Adipocyte (in vitro differentiated cells): ENCODE measurements around the gene RANBP1.

Experiments used
- DNase-seq: peaks from one replicate; pipeline ENCODE4 v3.0.0-alpha.2; 2015; ENCODE audit warnings: low read depth
- H3K27me3 ChIP-seq: replicated peaks from 2 replicates; pipeline ENCODE4 v1.7.0; 2013; ENCODE audit warnings: mild to moderate bottlenecking, low read length, moderate library complexity; ENCODE audit not compliant: control insufficient read depth, insufficient read depth
- H3K36me3 ChIP-seq: 2 replicates; pipeline ENCODE4 v1.7.0; 2013; ENCODE audit warnings: low read length, mild to moderate bottlenecking, moderate library complexity; ENCODE audit not compliant: control insufficient read depth, insufficient read depth, severe bottlenecking
- H3K4me1 ChIP-seq: 2 replicates; pipeline ENCODE4 v1.7.0; 2013; ENCODE audit warnings: mild to moderate bottlenecking, low read length, moderate library complexity; ENCODE audit not compliant: control insufficient read depth, insufficient read depth
- H3K4me3 ChIP-seq: 2 replicates; pipeline ENCODE4 v1.7.0; 2013; ENCODE audit warnings: mild to moderate bottlenecking, low read length, moderate library complexity
- H3K9ac ChIP-seq: 2 replicates; pipeline ENCODE4 v1.7.0; 2013; ENCODE audit warnings: mild to moderate bottlenecking, low read length, moderate library complexity
- H3K9me3 ChIP-seq: 2 replicates; pipeline ENCODE4 v1.7.0; 2013; ENCODE audit warnings: mild to moderate bottlenecking, low read length, moderate library complexity; ENCODE audit not compliant: control insufficient read depth

Gene RANBP1

DNA sequence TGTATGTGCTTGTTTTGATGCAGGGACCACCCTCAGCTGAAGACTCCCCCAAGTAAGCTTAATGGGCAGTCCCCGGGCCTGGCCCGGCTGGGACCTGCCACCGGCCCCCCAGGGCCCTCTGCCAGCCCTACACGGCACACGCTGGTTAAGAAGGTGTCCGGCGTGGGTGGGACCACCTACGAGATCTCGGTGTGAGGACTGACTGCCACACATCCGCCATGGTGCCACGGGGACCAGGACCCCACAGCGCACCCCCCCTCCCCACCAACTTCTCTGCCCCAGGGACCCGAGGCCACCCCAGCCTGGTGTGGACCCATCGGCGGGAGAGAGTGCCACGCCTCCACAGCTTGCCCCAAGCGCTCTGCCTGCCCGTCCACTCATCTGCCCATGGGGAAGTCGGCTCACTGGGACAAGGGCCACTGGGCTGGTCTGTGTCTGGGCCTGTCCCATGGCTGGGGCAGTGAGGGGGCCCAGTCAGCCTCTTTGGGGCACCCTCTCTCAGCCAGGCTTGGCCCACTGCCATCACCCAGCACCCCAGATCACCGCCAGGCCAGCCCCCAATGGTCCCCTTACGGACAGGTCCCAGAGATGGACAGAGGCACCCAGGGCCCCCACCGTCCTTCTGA, 29.4 kb downstream of the RANBP1 start:
- no peak for DNase-seq
- H3K4me3 ChIP-seq = no peak overlapping the region
- peaks cover 14% of the 10 kb centered on the region for H3K4me1 ChIP-seq
- no peak overlapping the region for H3K9ac ChIP-seq
- H3K36me3 ChIP-seq = peaks cover 3% of the 10 kb centered on the region
- H3K27me3 ChIP-seq = no peaks in the 10 kb centered on the region
- no peaks in the 10 kb centered on the region for H3K9me3 ChIP-seq

DNA sequence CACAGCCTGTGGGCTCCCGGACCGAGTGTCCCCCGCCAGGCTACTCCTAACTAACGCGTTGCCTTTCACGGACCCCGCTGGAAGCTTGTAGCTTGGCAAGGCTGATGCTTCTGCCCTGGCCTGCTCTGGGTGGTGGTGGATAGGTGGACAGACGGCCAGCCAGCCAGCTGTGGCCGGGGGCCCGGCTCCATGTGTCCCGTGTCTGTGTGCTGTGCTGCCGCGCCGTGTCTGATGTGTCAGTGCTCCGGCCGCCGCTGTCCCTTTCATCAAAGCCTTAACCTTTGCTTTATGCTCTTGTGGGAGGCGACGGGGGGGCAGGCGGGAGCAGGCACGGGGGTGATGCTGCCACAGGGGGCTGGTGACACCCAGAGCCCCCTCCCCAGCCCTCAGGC, 29.9 kb downstream of the RANBP1 start:
- Histone ChIP-seq H3K9ac (no peak overlapping the region), H3K4me3 (no peak overlapping the region), H3K9me3 (no peaks in the 10 kb centered on the region), H3K4me1 (peaks cover 14% of the 10 kb centered on the region), H3K36me3 (peaks cover 3% of the 10 kb centered on the region), H3K27me3 (no peaks in the 10 kb centered on the region)
- DNase-seq = no peak

DNA sequence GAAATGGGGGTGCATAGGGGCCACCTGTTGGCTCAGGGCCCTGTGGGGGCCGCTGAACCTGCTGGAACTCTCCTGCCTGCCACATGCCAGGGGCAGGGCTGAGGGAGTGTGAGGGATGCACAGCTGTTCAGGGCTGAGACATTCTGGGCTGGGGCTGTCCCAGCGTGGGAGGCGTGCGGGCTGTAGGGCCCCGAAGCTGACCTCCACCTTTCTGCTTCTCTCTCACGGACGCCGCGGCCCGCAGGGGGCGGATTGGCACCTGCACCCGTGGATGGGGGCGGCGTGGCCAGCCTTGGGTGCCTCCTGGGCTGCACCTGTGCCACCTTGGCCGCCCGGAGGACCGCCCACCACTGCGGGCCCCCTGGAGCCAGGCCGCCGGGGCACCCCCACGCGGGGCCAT, 30.9 kb downstream of the RANBP1 start:
- Histone ChIP-seq H3K9me3 (no peaks in the 10 kb centered on the region), H3K4me3 (no peak overlapping the region), H3K9ac (no peak overlapping the region), H3K27me3 (no peaks in the 10 kb centered on the region), H3K36me3 (peaks cover 3% of the 10 kb centered on the region), H3K4me1 (peaks cover 8% of the 10 kb centered on the region)
- DNase-seq = no peak

DNA sequence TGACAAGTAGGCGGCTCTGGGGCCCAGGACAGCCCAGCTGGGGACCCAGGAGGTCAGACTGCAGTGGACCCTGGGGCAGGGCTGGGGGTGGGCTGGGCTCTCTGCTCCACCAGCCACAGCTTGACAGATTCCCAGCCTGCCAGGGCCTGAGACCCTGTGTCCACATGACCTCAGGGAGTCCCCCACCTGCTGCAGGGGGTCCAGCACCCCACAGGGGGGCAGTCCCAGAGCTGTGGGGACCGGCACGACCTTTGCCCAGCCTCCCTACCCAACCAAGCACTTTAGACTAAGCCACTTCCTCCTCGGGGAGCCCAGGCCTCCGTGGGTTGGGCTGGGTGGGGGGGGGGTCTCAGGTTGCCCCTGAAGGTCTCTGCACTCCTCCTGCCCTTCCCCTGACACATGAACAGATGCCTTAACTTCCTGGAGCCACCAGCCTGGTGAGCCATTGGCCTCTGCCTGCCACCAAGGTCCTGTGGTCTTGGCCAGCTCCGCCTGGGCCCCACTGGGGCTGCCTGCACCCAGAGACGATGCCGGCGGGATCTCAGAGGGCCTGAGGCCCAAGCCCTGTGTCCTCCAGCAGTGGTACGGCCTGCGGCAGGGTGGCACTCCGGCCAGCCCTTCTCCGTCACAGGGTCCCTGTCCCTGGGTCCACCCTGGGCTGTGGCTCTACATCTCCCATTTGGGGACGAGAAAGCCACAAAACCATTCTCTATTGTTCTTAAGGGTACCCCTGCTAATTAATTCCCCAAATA, 31.5 kb downstream of the RANBP1 start:
- H3K27me3 ChIP-seq = no peaks in the 10 kb centered on the region
- no peak for DNase-seq
- peaks cover 2% of the 10 kb centered on the region for H3K4me1 ChIP-seq
- H3K9ac ChIP-seq = no peak overlapping the region
- H3K9me3 ChIP-seq = no peaks in the 10 kb centered on the region
- H3K36me3 ChIP-seq = peaks cover 3% of the 10 kb centered on the region
- no peak overlapping the region for H3K4me3 ChIP-seq

DNA sequence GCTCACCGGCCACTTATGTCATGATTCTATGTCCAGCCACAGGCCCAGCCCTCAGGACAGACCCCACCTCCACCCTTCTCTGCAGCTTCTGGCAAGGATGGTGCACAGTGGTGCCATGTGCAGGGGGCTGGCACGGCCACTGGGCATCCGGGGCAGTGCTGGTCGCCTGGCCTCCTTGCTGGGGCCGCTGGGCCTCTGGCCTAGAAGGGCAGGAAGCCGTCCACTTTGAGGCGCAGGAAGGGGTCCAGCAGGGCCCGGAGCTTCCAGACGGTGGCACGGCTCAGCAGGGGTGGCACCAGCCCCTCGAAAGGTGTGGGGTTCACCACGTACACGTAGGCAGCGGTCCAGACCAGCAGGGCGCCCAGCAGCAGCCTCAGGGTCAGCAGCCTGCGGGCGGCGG, 32.5 kb downstream of the RANBP1 start:
- no peaks in the 10 kb centered on the region for H3K4me1 ChIP-seq
- H3K36me3 ChIP-seq = peaks cover 3% of the 10 kb centered on the region
- H3K9ac ChIP-seq = no peak overlapping the region

DNA sequence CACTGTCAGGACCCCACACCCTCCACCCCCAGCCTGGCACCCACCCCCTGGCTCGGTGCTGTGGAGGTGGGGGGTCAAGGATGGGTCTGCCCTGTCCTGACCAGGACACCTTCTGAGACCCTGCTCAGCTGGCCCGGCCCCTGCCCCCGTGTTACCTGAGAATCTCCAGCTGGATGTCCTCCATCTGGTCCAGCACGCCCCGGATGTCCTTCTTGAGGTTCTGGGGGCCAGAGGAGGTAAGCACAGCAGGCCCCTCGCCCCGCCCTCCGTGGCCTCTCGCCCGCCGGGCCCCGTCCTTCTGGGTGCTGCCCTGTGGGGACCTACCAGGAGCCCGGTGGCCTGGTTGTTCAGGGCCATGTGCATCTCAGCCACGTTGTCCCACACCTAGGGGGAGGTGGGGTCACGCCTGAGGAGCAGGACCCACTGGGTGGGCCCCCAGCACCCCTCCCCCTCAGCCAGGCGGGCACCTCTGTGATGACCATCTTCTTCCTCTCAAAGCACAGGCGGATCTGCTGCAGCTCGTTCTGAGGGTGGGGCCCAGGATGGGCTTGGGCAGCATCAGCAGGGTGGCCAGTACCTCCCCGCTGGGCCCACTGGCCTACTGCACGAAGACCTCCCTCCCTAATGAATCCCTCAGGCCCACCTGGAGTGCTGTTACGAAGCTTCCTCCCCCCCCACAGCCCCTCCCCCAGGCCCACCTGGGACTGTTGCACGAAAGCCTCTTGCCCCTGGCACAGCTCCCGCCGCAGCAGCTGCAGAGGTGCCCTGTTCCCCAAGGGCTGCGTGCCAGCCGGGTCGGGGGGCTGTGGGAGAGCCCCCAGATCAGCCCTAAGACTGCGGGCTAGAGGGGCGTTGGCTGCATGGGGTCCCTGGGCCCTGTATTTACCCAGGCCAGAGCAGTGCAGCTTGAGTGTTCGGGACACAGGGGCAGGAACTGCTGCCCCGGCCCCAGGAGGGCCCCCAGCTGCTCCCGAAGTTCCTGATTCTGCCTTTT, 33.6 kb downstream of the RANBP1 start:
- Histone ChIP-seq H3K27me3 (no peaks in the 10 kb centered on the region), H3K9ac (no peak overlapping the region)

More for the DNA sequence above, 32.5 kb downstream of the RANBP1 start:
- H3K4me3 ChIP-seq = no peak overlapping the region
- DNase-seq = no peak
- no peaks in the 10 kb centered on the region for H3K9me3 ChIP-seq
- H3K27me3 ChIP-seq = no peaks in the 10 kb centered on the region

DNA sequence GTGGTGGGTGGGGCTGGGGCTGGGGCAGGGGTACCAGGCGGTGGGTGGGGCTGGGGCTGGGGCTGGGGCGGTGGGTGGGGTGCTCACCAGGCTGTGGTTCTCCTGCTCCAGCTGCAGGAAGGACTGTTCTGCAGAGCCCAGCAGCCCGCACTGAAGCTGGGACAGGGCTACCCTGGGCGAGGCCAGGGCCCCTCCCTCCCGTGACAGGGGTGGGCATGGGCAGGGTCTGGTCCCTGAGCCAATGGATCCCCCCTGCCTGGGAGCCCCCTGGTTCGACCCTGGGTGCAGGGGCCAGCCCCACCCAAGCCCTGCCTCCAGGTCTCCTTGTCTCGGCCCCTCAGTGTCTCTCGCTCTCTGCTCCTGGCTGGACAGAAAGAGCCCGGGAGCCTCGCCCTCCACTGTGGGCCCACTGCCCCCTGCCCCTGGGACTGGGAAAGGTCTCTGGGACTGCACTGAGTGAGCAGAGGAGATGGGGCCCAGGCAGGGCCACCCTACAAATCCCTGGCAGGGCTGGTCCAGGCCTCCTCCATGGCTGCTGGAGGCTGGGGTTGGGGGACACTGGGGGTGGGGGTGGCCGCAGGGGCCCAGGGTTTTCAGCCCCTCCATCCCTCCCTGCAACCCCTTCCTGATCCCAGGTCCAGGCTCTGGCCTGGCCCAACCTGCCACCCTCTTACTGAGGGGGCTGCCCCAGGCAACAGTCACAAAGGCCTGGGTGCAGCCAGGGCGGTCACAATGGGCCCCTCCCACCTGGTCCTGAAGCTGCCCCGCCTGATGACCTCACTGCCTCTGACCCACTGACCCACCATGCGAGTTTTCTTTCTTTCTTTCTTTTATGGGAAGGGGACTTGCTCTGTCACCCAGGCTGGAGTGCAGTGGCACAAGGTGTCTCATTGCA, 34.7 kb downstream of the RANBP1 start, which contains the start of gene CCDC188:
CCDC188 (minus strand) TSS at position 675 of the 895 bp plus-strand sequence; CDS start at position 606, 69 bp downstream.
- Histone ChIP-seq H3K36me3 (no peaks in the 10 kb centered on the region), H3K4me1 (no peaks in the 10 kb centered on the region), H3K4me3 (no peak within 1 kb of the TSS), H3K9ac (no peak within 1 kb of the TSS), H3K9me3 (no peaks in the 10 kb centered on the region), H3K27me3 (no peaks in the 10 kb centered on the region)
- DNase-seq = no peak

More for the DNA sequence above, 33.6 kb downstream of the RANBP1 start:
- H3K4me3 ChIP-seq = no peak overlapping the region
- H3K4me1 ChIP-seq = no peaks in the 10 kb centered on the region
- H3K36me3 ChIP-seq = no peaks in the 10 kb centered on the region
- H3K9me3 ChIP-seq = no peaks in the 10 kb centered on the region
- DNase-seq = no peak

DNA sequence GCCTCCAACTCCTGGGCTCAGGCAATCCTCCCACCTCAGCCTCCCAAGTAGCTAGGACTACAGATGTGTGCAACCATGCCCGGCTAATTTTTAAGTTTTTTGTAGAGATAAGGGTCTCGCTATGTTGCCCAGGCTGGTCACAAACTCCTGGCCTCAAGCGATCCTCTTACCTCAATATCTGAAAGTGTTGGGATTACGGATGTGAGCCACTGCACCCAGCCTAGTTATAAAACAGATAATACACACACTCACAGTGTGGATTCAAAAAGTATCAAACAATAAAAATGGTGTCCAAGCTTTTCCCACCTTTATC, 35.3 kb downstream of the RANBP1 start:
- Histone ChIP-seq H3K9me3 (no peaks in the 10 kb centered on the region), H3K4me1 (no peaks in the 10 kb centered on the region), H3K27me3 (no peaks in the 10 kb centered on the region), H3K9ac (no peak overlapping the region), H3K36me3 (no peaks in the 10 kb centered on the region), H3K4me3 (no peak overlapping the region)
- no peak for DNase-seq

DNA sequence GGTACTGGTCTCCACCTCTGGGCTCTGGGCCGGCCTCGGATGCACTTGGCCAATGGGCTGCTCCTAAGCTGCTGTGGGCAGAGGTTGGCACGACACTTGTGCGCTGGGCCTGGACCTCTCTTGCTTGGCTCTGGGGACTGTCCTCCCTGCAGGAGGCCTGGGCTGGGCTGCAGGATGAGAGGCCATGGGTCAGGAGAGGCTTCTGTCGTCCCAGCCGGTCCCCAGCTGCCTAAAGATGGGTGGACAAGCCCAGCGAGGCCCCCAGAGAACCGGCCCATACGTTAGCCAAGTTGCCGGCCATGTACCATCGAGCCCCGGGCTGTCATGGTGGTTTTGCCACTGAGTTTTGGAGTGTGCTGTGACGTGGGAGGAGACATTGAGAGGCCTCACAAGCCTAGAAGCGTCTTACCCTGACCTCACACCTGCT, 36.6 kb downstream of the RANBP1 start:
- Histone ChIP-seq H3K9me3 (no peaks in the 10 kb centered on the region), H3K9ac (no peak overlapping the region), H3K27me3 (peaks cover 4% of the 10 kb centered on the region), H3K4me1 (no peaks in the 10 kb centered on the region), H3K36me3 (no peaks in the 10 kb centered on the region), H3K4me3 (no peak overlapping the region)
- DNase-seq = no peak

DNA sequence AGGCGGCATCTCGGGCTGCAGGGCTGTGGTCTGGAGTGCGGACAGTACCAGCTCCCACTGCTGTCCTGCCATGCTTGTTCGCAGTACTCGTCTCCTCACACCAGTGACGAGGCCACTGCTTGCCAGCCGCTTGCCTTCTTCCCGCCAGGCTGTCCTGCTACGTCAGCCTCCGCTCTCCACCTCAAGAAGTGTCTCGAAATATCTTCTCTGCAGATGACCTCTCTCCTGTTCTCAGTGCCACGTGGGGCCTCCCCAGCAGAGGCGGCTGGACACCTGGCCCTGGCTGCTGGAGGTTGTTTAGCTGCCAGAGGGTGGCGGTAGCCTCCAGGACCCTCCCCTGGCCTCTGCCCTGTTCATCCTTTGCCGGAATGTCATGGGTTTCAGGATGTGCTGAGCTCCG, 38.0 kb downstream of the RANBP1 start:
- H3K9ac ChIP-seq = no peak overlapping the region
- no peaks in the 10 kb centered on the region for H3K9me3 ChIP-seq
- no peak for DNase-seq
- no peaks in the 10 kb centered on the region for H3K4me1 ChIP-seq
- H3K36me3 ChIP-seq = no peaks in the 10 kb centered on the region
- H3K4me3 ChIP-seq = no peak overlapping the region
- peaks cover 16% of the 10 kb centered on the region for H3K27me3 ChIP-seq
